Amniotic epithelial cell (primary cell): Measurements from ENCODE around the gene R3HDM2.
"Not testable (repeated sequence)": the region's sequence is repeated elsewhere in the genome, so short reads cannot be mapped to it uniquely, and the experiment has no call there.

Source experiments
- DNase-seq: peaks from one replicate; pipeline ENCODE4 v3.0.0-alpha.2; 2010; ENCODE audit warnings: low read depth

Gene R3HDM2

GRCh38 chr12:57426948-57427347 lies 3.9 kb downstream of the R3HDM2 start:
- not testable (repeated sequence) for DNase-seq

- DNase-seq = no peak
Measured at GRCh38 chr12:57420482-57420881, 10.4 kb downstream of the R3HDM2 start.

- DNase-seq = no peak
Measured at GRCh38 chr12:57419495-57419894, 11.3 kb downstream of the R3HDM2 start.

- no peak for DNase-seq
Measured at GRCh38 chr12:57418255-57418654, 12.6 kb downstream of the R3HDM2 start.

- DNase-seq = peak; percentile 17
Measured at GRCh38 chr12:57416039-57416996, 14.5 kb downstream of the R3HDM2 start.

GRCh38 chr12:57415088-57415487 lies 15.8 kb downstream of the R3HDM2 start:
- DNase-seq = no peak

GRCh38 chr12:57414160-57414559 lies 16.7 kb downstream of the R3HDM2 start:
- DNase-seq = not testable (repeated sequence)

GRCh38 chr12:57410534-57410933 lies 20.3 kb downstream of the R3HDM2 start:
- DNase-seq = no peak

- DNase-seq = no peak
Measured at GRCh38 chr12:57404966-57405640, 25.7 kb downstream of the R3HDM2 start.

GRCh38 chr12:57402156-57402555 lies 28.7 kb downstream of the R3HDM2 start:
- DNase-seq = not testable (repeated sequence)

- DNase-seq = no peak
Measured at GRCh38 chr12:57401165-57401564, 29.7 kb downstream of the R3HDM2 start.

- not testable (repeated sequence) for DNase-seq
Measured at GRCh38 chr12:57399718-57400463, 31.0 kb downstream of the R3HDM2 start.

- no peak for DNase-seq
Measured at GRCh38 chr12:57397441-57397840, 33.4 kb downstream of the R3HDM2 start.

GRCh38 chr12:57395121-57395520 lies 35.7 kb downstream of the R3HDM2 start:
- DNase-seq = no peak

GRCh38 chr12:57390174-57390573 lies 40.7 kb downstream of the R3HDM2 start:
- DNase-seq = no peak

- peak; percentile 85 for DNase-seq
Measured at GRCh38 chr12:57389033-57389432, 41.8 kb downstream of the R3HDM2 start.

GRCh38 chr12:57388425-57388824 lies 42.4 kb downstream of the R3HDM2 start:
- DNase-seq = no peak

- DNase-seq = no peak
Measured at GRCh38 chr12:57386187-57386720, 44.6 kb downstream of the R3HDM2 start.

- no peak for DNase-seq
Measured at GRCh38 chr12:57385586-57385985, 45.3 kb downstream of the R3HDM2 start.

GRCh38 chr12:57384478-57384877 lies 46.4 kb downstream of the R3HDM2 start:
- DNase-seq = no peak

- DNase-seq = peak; percentile 37
Measured at GRCh38 chr12:57381693-57382220, 49.1 kb downstream of the R3HDM2 start.

- peak; percentile 17 for DNase-seq
Measured at GRCh38 chr12:57380300-57380699, 50.5 kb downstream of the R3HDM2 start.
